HG03342 (cell line): Measurements from ENCODE around the gene CCDC69.

Source experiments
- ATAC-seq: cut with Tn5 transposase; IDR thresholded peaks from one replicate; pipeline ENCODE4 v1.9.1; 2021; ENCODE audit warnings: mild to moderate bottlenecking, moderate library complexity; ENCODE audit not compliant: unreplicated experiment

Gene CCDC69

DNA sequence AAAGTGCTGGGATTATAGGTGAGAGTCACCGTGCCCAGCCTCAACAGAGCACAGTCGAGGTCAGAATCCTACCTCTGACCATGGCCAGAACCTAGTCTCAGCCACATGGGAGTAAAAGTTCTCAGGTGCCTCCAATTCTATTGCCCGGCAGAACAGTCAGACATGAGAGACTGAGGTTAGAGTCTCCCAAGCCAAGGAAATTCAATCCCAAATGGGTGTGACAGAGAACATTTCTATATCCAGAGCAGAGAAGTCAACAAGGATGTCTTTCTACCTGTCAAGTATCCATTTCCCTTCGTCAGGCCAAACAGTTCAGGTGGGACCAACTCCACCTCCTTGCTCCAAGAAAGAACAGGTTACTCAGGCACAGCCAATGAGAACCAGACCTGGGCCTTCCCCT lies 76.9 kb downstream of the CCDC69 start:
- ATAC-seq = no peak

DNA sequence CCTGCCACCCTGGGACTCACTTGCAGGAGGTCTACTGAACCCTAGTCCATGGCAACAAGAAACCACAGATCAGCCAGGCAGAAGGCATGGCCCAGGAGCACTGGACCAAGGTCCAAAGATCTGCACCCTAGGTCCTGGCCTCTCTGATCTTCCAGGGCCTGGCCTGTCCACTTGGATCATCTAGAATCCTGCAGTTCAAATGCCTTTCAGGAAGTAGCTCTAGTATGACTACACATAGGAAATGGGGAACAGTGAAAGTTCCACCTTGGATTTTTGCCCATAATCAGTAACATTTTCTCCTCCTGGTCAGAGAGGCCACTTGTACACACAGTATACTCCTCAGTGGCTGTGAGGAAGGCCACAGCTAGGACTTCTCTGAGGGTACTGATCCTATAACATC lies 77.8 kb downstream of the CCDC69 start:
- ATAC-seq = no peak

DNA sequence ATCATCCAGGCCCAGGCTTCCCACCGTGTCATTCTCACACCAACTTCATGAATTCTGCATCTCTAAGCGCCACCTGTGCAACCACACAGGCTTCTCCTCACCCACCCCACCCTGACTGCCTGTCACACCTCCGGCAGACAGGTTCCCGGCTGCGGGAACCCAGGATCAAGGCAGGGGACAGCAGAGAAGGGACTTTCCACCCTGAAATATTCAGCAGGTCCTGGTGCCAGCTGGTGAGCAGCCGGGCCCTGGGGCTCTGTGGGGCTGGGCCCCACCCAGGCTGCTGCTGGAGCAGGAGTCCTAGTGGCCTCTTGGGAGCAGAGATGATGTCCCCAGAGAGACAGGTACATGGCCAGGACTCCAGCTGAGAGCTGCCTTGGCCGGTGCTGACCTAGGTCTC lies 79.0 kb downstream of the CCDC69 start:
- no peak for ATAC-seq

DNA sequence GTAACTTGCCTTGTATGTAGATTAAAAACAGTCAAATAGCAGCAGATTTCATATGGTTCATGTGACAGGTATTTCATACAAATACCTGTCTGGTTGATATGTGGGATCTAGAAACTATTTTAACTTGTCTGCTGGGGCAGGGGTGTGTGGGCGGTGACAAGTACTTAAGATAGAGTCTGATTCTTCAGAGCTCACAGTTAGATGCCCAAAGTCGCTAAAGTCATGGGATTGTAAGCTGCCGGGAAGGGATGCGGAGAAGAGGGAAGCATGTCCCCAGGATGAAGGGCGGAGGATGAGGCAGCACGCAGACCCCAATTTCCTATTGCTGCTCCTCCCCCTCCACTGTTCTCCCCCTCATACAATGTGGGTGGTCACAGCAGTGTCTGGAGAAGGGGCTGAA lies 79.6 kb downstream of the CCDC69 start:
- ATAC-seq = no peak

DNA sequence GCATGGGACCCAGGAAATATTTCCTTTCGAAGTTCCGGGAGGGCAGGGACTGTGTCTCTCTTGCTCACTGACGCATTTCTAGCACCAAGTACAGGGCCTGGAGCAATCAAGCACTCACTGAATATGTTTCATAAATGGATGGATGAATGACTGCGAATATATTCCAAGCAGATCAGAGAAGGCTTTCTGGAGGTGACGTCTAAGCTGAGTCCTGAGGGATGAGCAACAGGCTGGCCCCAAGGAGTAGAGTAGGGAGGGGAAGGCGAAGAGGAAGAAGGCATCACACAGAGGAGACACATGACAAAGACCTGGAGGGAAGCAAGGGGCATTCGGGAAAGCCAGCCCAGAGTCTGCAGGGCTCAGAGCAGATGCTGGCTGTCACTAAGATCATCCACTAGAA lies 80.2 kb downstream of the CCDC69 start:
- no peak for ATAC-seq

GRCh38 chr5:151142933-151143332 lies 81.0 kb downstream of the CCDC69 start:
- ATAC-seq = no peak

GRCh38 chr5:151141535-151141934 lies 82.4 kb downstream of the CCDC69 start:
- ATAC-seq = peak; percentile 81

DNA sequence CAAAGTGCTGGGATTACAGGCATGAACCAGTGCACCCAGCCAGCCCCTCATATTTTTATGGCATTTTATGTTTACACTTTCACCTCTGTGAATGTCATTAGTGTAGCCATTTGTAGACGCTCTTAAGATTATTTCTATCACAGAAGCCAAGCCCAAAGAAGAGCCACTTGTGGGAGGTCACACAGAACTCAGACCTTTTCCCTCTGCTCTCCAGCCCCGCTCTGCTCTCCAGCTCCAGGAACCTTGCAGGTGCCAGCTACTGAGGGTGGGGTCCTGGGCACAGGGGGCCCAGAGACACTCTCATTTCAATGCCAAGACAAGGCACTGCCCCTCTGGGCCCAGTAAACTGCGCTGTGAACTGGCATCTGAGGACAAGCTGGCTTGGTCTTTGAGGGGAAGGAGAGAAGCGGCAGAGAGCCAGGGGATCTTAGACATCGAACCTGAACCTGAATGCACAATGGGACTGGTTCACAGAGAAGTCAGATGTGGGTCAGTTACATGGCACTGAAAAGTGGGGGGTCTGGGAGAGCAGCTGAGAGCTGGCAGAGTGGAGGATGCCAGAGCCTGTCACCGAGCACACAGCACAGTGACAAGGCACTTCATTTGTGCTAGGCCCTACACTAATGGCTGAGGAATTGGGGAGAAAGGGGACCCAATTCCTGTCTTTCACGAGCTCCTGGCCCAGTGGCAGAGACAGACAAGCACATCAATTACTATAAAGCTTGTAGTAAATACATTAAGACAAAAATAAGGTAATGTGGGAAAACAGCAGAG lies 83.0 kb downstream of the CCDC69 start:
- ATAC-seq = no peak

DNA sequence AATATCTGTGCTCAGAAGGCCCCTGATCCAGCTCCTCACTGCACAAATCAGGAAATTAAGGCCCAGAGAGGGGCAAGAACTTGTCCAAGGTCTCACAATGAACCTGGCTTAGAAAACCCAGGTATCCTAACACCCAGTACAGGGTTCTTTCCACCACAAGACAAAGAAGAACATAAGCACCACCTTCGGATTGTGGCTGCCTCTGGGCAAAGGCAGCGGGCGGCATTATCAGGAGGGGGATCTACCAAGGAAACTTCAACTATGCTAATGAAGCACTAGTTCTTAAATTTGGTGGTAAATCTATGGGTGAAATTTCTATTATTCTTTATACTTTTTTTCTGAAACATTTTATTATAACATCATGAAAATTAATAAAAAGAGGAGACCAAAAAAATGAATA lies 84.2 kb downstream of the CCDC69 start:
- ATAC-seq = no peak

GRCh38 chr5:151139015-151139414 lies 84.9 kb downstream of the CCDC69 start:
- no peak for ATAC-seq

- no peak for ATAC-seq
Observed at GRCh38 chr5:151138114-151138513, 85.8 kb downstream of the CCDC69 start.

DNA sequence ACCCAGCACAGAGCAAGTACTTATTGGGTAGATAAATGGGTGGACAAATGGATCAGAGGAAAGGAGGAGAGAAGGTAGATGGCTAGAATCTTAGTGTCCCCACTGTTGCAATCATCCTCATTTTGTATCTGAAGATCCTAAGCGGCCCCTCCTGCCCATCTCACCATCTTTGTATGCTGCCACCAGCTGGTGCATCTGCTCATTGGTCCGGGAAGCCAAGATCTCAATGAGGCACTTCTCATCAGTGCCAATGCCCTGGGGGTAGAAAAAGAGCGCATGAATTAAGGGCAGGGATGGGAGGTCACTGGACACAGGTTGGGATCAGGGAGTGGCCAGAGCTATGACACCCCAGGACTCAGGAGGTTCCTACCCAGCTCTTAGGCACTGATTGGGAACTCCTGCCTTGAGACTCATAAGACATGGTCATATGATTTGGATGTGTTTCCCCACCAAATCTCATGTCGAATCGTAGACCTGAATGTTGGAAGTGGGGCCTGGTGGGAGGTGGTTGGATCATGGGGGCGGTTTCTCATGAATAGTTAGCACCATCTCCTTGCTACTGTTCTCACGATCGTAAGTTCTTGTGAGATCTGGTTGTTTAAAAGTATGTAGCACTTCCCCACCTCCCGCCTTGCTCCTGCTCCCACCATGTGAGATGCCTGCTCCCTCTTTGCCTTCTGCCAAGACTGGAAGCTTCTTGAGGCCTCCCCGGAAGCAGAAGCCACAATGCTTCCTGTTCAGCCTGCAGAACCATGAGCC lies 86.6 kb downstream of the CCDC69 start:
- ATAC-seq = no peak

GRCh38 chr5:151134228-151134627 lies 89.7 kb downstream of the CCDC69 start:
- peak; percentile 65 for ATAC-seq

- no peak for ATAC-seq
Observed at GRCh38 chr5:151132963-151133362, 90.9 kb downstream of the CCDC69 start.
